ENCODE measurements around the gene SEH1L. TPM values are rescaled to one million over a fixed set of nuclear protein-coding genes. Genes with fewer than 3 reads are reported as not detected.
"Not testable (repeated sequence)": the region's sequence is repeated elsewhere in the genome, so short reads cannot be mapped to it uniquely, and the experiment has no call there.

Gene SEH1L, protein sequence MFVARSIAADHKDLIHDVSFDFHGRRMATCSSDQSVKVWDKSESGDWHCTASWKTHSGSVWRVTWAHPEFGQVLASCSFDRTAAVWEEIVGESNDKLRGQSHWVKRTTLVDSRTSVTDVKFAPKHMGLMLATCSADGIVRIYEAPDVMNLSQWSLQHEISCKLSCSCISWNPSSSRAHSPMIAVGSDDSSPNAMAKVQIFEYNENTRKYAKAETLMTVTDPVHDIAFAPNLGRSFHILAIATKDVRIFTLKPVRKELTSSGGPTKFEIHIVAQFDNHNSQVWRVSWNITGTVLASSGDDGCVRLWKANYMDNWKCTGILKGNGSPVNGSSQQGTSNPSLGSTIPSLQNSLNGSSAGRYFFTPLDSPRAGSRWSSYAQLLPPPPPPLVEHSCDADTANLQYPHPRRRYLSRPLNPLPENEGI
- total RNA-seq (2022) (52.3 and 61.2 TPM in 2 replicates), Bru-seq, nascent RNA (percentile 86 among the genes with signal in this experiment), BruChase-seq, experiment 1, labeled RNA remaining after a 6-hour chase (percentile 89 among the genes with signal in this experiment), BruChase-seq, experiment 2, labeled RNA remaining after a 2-hour chase (percentile 83 among the genes with signal in this experiment)
- long read RNA-seq, transcript SEH1L-201 (9 exons, 3,494 nt): major isoform, 76 of 103 reads
- long read RNA-seq, partial matches to known transcripts: 16 of 103 reads
- long read RNA-seq, other reads (novel, unspliced or antisense): 10 of 103 reads

DNA sequence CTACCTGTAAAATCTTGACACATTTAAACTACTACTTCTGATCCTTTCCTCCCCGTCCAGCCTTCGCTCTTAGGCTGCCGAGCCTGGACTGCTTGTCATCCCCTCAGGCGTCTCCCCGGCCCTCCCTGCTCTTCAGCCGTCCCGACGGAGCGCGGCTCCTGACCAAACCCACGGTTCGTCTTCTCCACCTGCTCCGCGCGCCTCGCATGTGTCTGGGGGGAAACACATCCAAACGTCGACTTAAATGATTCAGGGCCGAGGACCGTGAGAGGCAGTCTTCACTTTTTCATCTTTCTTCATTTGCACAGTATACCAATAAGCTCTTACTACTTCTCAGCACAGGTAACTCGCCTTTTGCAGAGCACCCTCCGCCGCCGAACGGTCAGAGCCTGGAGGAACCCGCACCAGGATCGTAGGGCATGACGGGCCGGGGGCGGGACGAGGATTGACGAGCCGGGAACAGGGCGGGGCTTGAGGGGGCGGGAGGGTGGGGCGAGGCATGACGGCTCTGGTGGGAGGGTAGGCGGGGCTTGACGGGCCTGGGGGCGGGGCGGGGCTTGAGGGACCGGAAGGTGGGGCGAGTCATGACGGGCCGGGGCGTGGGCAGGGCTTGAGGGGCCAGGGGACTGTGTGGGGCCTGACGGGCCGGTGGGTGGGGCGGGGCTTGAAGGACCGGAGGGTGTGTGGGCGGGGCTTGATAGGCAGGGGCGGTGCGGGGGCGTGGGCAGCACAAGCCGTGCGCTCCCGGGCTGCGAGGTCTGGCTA lies at the start of gene SEH1L:
Gene SEH1L (plus strand): TSS at position 727 of the 765 bp plus-strand sequence. CDS start 111 bp downstream, outside the sequence.
- H3K27me3 Mint-ChIP-seq (ENCODE audit: unreplicated experiment): no peaks in the 10 kb centered on the region
- H3K36me3 Mint-ChIP-seq (ENCODE audit: insufficient read depth, unreplicated experiment): peaks cover 38% of the 10 kb centered on the region
- no peaks in the 10 kb centered on the region for H3K9me3 Mint-ChIP-seq (ENCODE audit: low read depth, unreplicated experiment)
- CTCF ChIA-PET: interaction anchor here (1.0 kb wide), 1 partner anchor 24 kb away, joined by 4 read pairs; no protein-coding TSS in a partner anchor
- H3K27ac Mint-ChIP-seq (ENCODE audit: unreplicated experiment): peak within 1 kb of the TSS; percentile 75
- TF ChIP-seq, protein P1, sequence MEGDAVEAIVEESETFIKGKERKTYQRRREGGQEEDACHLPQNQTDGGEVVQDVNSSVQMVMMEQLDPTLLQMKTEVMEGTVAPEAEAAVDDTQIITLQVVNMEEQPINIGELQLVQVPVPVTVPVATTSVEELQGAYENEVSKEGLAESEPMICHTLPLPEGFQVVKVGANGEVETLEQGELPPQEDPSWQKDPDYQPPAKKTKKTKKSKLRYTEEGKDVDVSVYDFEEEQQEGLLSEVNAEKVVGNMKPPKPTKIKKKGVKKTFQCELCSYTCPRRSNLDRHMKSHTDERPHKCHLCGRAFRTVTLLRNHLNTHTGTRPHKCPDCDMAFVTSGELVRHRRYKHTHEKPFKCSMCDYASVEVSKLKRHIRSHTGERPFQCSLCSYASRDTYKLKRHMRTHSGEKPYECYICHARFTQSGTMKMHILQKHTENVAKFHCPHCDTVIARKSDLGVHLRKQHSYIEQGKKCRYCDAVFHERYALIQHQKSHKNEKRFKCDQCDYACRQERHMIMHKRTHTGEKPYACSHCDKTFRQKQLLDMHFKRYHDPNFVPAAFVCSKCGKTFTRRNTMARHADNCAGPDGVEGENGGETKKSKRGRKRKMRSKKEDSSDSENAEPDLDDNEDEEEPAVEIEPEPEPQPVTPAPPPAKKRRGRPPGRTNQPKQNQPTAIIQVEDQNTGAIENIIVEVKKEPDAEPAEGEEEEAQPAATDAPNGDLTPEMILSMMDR (IDR thresholded peaks at IDR 0.05; ENCODE audit: unreplicated experiment): no peak
- peaks cover 17% of the 10 kb centered on the region for H3K4me1 Mint-ChIP-seq (ENCODE audit: low read depth, unreplicated experiment)
- DNase-seq: peak; percentile 99
- H3K4me3 Mint-ChIP-seq (ENCODE audit: low read depth, unreplicated experiment): peak within 1 kb of the TSS; percentile 89
- BruUV-seq (replicated peaks): TSS peak; percentile 88
- intact Hi-C loops (cut with micrococcal nuclease; ENCODE audit: unreplicated experiment): loop anchor here (5.0 kb wide), 1 partner anchor 570 kb away; the partner anchor contains the start of gene AFG3L2

DNA sequence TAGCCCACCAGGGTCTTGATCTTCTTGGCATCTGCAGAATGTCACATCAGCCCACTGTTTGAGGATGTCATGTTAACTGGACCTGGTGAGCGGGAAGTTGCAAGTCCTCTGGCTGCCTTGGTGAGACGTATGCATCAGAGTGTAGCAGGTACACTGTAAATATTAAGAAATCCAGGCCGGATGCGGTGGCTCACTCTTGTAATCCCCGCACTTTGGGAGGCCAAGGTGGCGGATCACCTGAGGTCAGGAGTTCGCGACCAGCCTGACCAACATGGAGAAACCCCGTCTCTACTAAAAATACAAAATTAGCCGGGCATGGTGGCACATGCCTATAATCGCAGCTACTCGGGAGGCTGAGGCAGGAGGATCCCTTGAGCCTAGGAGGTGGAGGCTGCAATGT lies 46.6 kb upstream of the SEH1L start:
- H3K36me3 Mint-ChIP-seq (ENCODE audit: insufficient read depth, unreplicated experiment); intact Hi-C loops (cut with micrococcal nuclease; ENCODE audit: unreplicated experiment); DNase-seq; H3K4me1 Mint-ChIP-seq (ENCODE audit: low read depth, unreplicated experiment); H3K27ac Mint-ChIP-seq (ENCODE audit: unreplicated experiment); BruUV-seq (replicated peaks); H3K9me3 Mint-ChIP-seq (ENCODE audit: low read depth, unreplicated experiment); H3K4me3 Mint-ChIP-seq (ENCODE audit: low read depth, unreplicated experiment); CTCF ChIA-PET: not testable (repeated sequence)
- peaks cover 42% of the 10 kb centered on the region for H3K27me3 Mint-ChIP-seq (ENCODE audit: unreplicated experiment)

DNA sequence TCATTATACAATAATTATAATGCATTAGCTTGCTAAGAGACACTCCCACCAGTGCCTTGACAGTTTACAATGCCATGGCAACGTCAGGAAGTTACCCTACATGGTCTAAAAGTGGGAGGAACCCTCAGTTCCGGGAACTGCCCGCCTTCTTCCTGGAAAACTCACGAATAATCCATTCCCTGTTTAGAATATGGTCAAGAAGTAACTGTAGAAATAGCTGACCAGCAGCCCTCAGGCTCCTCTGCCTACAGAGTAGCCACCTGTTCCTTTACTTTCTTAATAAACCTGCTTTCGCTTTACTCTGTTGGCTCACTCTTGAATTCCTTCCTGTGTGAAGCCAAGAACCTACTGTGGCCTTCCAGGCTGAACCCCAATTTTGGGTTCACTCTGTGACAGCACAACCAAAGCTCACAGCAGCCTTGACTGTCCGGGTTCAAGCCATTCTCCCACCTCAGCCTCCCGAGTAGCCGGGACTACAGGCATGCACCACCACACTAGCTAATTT lies 43.7 kb upstream of the SEH1L start:
- Mint-ChIP-seq H3K36me3 (ENCODE audit: insufficient read depth, unreplicated experiment) (no peaks in the 10 kb centered on the region), H3K27ac (ENCODE audit: unreplicated experiment) (no peak overlapping the region), H3K4me3 (ENCODE audit: low read depth, unreplicated experiment) (no peak overlapping the region), H3K9me3 (ENCODE audit: low read depth, unreplicated experiment) (peaks cover 2% of the 10 kb centered on the region), H3K27me3 (ENCODE audit: unreplicated experiment) (peaks cover 36% of the 10 kb centered on the region), H3K4me1 (ENCODE audit: low read depth, unreplicated experiment) (no peaks in the 10 kb centered on the region)
- TF ChIP-seq, protein P1 (IDR thresholded peaks at IDR 0.05; ENCODE audit: unreplicated experiment): no peak
- BruUV-seq (replicated peaks): no TSS peak
- intact Hi-C loops (cut with micrococcal nuclease; ENCODE audit: unreplicated experiment): no loop called here
- DNase-seq: no peak
- CTCF ChIA-PET: no interaction called here

DNA sequence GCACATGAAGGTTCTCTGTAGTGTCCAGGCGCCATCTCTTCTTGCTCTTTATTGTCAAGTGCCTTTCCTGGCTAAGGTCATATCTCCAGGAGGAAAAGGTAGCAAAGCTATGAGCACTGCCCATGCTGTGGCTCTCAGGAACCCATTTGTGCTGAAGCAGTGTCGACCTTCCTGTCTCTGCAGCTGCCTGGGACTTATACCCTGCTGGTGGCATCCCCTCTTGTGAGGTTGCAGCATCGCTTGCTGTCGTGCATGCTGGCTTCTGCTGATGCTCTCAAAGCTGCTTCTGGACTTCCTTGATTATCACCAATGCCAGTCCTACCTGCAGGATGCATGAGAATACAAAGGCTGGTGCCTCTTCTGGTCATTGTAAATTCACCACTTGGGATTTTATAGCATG lies 41.7 kb upstream of the SEH1L start:
- TF ChIP-seq, protein P1 (IDR thresholded peaks at IDR 0.05; ENCODE audit: unreplicated experiment): no peak
- BruUV-seq (replicated peaks): no TSS peak
- H3K4me3 Mint-ChIP-seq (ENCODE audit: low read depth, unreplicated experiment): no peak overlapping the region
- no peak overlapping the region for H3K27ac Mint-ChIP-seq (ENCODE audit: unreplicated experiment)
- H3K4me1 Mint-ChIP-seq (ENCODE audit: low read depth, unreplicated experiment): no peaks in the 10 kb centered on the region
- intact Hi-C loops (cut with micrococcal nuclease; ENCODE audit: unreplicated experiment): no loop called here
- H3K36me3 Mint-ChIP-seq (ENCODE audit: insufficient read depth, unreplicated experiment): no peaks in the 10 kb centered on the region
- H3K27me3 Mint-ChIP-seq (ENCODE audit: unreplicated experiment): peaks cover 28% of the 10 kb centered on the region
- H3K9me3 Mint-ChIP-seq (ENCODE audit: low read depth, unreplicated experiment): peaks cover 2% of the 10 kb centered on the region
- CTCF ChIA-PET: no interaction called here
- no peak for DNase-seq
